Activated CD4-positive, alpha-beta T cell treated with anti-CD3 and anti-CD28 coated beads, Interleukin-2, Interleukin-4, amounts not matched to agents 100 ng/mL and 50 ng/mL, durations not matched to agents 16 hours and 8 hours (primary cell): ENCODE data around the gene FIBIN.
"Not testable (repeated sequence)": the region's sequence is repeated elsewhere in the genome, so short reads cannot be mapped to it uniquely, and the experiment has no call there.

Experiments used
- DNase-seq: peaks from one replicate; pipeline ENCODE4 v3.0.0-alpha.2; 2020; ENCODE audit warnings: low spot score

Gene FIBIN

DNA sequence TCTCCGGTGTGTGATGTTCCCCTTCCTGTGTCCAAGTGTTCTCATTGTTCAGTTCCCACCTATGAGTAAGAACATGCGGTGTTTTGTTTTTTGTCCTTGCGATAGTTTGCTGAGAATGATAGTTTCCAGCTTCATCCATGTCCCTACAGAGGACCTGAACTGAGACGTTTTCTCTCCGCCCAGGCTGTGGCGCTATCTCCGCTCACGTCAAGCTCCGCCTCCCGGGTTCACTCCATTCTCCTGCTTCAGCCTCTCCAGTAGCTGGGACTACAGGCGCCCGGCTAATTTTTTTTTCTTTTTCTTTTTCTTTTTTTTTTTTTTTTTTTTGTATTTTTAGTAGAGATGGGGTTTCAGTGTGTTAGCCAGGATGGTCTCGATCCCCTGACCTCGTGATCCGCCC lies 16.7 kb upstream of the FIBIN start:
- DNase-seq, result not testable (repeated sequence)

DNA sequence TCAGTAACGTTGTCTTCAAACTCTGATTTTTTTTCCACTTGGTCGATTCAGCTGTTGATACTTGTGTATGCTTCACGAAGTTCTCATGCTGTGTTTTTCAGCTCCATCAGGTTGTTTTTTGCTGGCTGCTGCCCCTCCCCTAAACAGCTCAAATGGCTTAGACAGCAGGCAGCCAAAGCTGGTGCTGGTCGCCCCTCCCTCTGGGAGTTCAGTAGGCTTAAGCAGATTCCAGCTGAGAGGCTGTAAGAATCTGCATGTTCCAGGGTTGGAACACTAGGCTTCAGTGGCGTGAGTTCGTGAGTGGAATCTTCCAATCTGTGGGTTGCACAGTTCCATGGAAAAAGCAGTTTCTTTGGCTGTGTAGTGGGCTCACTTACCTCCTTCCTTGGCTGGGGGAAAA lies 10.3 kb upstream of the FIBIN start:
- DNase-seq, result no peak

DNA sequence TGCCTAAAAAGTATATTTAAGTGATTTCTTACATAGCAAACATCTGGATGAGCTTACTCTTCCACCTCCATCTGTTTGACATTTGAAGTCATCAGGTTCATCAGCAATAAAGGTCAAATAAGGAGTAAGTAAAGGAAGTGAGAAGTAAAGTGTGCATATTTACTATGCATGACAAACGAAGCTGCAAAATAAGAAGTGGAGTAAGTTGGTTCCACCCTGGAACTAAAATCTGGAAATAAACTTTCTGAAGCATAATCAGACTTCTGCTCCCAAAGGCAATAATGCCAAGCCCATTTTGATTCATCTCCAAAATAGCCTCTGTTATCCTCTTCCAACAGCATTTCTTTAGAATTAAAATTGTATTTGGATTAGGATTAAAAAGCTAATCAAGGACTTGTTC lies 8.4 kb upstream of the FIBIN start:
- no peak for DNase-seq

DNA sequence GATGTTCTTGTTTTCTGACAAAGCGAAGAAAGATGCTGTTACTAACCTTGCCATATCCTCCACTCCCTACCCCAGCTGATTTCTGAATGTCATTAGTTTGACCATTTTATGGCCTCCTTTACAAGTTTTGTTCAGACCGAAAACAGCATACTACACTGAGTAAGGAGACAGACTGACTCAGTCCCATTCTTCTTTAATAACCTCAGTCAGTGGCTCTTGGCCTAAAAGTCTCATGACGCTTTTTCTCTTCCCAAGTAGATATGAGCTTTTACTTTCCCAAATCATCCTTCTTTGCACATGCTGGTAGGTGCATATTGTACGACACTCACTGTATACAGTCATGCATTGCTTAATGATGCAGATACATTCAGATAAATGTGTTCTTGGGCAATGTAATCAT lies 8.0 kb upstream of the FIBIN start:
- no peak for DNase-seq

DNA sequence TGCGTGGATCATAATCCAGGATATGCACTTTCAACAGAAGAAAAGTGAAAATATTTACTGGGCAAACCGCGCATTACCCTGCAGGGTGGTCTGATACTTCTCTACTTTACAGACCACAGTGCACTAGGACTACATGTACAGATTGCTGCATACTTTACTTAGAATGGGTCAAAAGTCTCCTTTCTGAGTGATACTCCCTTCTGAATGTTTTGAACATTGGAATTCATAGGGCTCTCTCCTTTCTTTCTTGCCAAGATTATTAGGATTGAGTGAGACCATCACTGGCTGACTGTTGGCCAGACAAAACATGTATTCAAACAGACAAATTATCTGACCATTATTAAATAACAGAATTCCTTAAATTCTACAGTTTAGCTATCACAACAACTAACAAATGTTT lies 6.6 kb upstream of the FIBIN start:
- no peak for DNase-seq

DNA sequence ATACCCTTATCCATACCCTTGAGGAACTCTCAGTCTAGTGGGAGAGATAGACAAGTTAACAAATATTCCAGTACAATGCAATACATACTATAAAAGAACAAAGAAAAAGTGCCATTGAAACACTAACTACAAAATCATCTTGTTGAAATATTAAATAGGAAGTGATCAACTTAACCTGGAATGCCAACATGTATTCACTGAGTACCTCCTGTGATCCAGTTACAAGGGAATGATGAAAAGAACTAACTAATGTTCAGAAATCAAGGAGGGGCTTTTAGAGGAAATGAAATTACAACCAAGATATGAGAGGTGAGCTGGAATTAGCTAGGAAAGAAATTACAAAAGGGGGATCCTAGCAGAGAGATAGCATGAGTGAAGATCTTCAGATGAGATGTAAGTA lies 6.2 kb upstream of the FIBIN start:
- no peak for DNase-seq

DNA sequence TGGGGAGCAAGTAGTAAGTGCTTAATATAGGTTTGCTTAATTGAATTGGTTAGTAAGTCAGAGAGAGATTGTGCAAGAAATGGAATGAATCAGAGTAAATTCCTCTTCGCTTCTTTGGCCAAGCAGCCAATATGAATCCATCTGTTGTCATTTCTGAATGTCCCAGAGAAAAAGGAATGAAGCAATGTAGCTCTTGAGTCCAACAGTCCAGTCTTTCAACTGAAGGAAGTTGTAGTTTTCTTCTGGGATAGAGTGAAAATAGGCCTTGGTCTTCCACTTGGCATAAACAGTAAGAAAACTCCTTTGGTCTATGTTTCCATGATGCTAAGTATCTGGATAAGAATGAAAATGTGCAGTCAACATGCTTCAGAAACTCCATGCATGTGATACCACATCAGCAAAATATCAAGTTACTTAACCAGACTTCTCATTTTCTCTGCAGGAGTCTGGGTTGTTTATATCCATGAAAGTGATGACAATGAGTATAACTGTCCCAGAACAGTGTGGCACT lies 1.8 kb upstream of the FIBIN start:
- DNase-seq, result no peak

DNA sequence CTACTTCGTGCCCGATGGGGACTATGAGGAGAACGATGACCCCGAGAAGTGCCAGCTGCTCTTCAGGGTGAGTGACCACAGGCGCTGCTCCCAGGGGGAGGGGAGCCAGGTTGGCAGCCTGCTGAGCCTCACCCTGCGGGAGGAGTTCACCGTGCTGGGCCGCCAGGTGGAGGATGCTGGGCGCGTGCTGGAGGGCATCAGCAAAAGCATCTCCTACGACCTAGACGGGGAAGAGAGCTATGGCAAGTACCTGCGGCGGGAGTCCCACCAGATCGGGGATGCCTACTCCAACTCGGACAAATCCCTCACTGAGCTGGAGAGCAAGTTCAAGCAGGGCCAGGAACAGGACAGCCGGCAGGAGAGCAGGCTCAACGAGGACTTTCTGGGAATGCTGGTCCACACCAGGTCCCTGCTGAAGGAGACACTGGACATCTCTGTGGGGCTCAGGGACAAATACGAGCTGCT lies 751 bp downstream of the FIBIN start:
- no peak for DNase-seq

DNA sequence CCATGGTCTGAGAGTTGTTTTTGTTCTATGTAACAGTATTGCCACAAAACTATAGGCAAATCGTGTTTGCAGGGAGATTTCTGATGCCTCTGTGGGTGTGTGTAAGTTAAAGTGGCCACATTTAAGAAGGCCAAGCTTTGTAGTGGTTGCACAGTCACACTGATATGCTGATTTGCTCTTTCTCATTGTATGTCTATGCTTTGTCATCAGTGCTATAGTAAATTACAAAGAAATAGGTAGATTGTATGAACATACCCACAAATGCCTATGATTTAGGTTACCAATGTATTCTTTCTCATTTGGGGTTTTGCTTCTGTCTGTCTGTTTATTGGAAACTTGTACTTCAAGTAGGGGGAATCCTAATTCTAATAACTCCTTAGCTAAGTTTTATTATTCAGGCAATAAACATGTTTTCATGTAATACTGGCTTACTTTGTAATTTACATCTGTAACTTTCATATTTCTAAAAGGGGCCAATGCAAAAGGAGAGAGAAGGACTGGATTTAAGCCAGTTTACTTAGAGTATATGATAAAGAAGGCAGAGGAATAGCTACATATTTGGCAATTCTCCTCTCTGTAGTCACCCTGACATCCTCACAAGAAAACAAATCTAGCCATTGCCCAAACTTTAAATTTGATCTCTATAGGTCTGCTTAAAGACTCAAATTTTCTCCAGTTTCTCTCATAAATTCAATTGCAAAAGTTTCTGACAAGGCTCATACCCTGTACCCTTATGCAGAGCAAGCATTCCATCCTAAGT lies 2.0 kb downstream of the FIBIN start:
- DNase-seq, result no peak

DNA sequence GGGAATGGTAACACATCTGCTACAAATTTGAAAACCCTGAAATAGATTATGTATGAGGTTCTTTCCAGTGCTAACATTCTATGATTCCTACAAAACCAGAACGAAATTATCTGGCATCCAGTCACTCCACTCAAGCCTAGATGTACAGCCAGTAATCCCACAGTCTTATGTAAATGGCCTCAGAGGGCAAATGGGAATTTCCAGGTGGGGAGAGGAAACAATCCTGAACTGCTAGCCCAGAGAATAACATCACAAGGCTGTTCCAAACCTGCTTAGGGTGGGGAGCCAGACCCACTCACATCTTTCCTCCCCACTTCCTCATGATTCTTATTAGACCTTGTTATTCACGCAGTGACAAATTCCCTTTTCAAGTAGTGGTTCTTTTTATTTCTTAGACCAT lies 3.5 kb downstream of the FIBIN start:
- DNase-seq, result no peak

DNA sequence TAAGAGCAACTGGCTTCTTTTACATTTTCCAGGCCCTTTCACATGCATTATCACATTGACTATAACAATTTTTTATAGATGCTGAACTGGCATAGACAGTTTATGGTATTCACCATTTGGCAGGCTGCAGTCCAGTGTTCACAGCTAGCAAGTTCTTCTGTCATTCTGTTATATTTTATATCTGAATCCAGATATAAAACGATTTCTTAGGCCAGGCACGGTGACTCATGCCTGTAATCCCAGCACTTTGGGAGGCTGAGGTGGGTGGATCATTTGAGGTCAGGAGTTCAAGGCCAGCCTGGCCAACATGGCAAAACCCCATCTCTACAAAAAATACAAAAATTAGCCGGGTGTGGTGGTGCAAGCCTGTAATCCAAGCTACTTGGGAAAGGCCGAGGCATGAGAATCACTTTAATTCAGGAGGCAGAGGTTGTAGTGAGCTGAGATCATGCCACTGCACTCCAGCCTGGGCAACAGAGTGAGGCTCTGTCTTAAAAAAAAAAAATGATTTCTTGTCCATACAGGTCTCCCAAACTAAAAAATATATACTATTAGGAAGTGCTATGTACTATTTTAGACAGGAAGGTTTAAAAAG lies 7.3 kb downstream of the FIBIN start:
- not testable (repeated sequence) for DNase-seq

DNA sequence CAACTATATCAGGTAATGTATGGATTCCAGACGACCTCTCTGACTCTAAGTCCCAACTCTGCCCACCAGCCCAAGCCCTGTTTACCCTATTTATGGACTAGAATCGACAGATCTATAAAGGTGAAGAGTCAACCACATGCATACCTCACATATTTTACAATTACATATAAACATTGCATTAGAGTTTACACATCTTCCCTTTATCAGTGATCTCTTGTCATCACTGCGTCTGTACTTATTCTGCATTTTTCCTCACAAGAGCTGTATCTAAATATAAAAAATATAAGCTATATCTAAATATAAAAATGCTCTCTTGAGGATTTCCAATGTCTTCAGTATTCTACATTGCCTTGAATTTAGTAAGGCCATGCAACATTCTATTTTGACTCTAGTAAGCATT lies 8.5 kb downstream of the FIBIN start:
- DNase-seq, result no peak

DNA sequence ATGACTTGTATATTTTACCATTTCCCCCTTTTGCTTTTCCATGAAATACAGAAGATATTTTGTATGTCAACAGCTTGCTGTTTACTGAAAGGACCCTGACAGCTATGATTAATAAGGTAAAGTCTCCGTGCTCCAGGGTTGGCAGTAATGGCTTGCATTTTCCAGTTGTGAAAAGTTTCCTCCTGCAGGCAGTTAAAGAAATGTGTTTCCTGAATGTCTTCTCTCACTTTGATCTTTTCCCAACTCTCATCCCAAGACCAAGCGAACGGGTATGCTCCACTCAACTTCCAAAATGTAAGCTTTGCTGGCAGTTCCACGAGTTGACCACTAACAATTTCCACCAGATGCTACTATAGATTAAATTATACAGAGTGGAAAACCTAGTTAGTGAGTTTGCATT lies 8.9 kb downstream of the FIBIN start:
- no peak for DNase-seq

DNA sequence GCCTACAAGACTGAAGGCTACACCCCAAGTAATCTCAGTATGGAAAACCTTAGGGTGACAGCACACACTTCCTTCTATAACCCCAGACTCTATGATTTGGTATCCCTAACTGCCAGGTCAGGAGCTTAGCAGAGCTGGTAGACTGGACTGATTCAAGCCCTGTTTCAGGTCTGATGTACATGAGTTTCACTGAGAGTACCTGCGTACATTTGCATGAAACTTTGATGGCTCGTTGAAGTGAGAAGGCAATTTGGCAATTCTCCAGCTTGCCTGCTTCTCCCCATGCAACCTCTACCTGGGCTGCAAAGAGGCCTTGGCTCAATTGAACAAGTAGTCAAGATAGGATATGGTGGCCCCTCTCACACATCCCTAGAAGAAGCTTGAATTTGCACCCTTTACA lies 10.2 kb downstream of the FIBIN start:
- DNase-seq, result no peak

DNA sequence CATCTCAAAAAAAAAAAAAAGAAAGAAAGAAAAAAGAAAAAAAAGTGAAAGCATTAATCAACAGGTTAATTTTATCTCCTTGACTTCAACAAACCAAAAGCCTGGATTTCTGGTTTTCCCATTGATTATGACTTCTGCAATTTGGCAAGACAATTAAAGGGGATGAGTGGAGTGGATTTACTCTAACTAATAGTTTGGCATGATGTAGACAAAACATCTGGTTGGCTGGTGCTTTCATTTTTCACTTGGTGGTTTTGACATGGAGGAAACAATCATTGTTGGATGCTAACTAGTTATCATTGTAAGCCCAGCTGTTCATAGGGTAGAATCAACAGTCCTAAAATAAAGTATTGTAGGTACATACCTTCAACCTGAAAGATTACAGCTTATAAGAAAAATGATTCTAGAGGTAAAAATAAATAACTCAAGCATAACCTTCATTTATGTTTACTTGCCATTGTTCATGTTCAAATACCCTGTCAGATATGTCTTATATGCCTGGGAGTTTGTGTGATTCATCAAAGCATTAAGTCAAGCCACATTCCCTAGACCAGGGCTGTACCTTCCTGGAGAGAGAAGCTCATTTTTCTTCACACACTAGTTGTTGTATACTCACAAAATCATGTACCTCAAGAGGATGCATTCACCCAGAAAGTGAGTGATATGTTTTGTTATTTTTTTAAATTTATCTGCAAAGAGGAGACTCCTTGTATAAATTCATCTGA lies 15.1 kb downstream of the FIBIN start:
- DNase-seq, result no peak

DNA sequence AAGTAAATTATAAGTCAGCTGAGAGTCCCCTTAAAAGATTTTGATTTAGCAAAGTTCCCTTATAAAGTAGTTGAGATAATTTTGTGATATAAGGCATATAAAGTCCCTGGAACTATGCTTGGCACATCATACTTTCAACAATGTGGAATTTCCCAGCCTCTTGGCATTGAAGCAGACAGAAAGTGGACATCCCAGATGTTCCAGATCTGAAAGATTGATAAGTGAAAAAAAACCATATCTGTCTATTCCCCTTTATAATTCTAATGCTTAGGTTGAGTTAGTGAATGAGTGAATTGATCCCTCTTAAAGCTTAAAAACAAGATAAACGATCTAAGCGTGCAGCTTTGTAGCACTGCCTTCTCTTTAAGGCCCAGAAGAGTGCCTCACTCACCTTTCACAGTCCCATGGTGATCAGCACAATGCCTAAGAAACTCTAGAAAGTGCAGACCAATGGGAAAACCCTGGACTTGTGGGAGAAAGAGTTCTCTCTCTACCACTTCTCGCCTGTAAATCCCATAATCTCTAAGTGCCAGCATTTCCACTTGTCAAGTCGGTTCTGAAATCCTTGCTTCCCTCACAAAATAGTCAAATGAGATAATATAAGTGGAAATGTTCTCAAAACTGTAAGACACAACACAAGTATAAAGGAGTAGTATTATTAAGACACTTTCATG lies 17.8 kb downstream of the FIBIN start:
- DNase-seq, result no peak

DNA sequence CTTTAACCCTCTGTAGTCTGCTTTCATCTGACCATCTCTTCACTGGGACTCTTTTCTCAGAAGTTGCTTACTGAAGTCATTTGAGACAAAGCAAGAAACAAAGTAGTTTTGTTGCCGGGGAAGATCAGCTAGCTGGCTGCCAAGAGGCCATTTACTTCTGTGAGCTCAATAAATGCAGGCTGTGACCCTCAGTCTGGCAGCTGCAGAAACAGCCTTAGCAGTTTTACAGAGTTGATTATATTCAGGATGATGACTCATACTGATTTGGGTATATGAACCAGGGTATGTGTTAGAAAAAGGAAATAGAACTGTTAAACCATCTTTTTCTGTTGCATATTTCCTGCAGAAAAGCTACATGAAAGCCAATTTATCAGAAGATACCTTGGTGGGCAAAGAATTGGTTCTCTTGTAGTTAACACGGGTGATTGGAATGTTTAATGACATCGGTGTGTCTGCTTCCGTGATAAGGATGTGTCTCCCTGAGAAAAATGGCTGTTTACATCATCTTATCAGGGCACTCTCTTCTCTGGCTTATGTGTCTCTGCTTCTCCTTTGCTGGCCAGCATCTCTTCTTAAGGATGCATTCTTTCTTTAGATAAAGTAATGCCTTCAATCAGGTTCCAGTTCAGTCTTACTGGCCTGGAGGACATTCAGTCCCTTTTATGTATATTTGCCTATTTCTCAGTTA lies 18.5 kb downstream of the FIBIN start:
- no peak for DNase-seq

DNA sequence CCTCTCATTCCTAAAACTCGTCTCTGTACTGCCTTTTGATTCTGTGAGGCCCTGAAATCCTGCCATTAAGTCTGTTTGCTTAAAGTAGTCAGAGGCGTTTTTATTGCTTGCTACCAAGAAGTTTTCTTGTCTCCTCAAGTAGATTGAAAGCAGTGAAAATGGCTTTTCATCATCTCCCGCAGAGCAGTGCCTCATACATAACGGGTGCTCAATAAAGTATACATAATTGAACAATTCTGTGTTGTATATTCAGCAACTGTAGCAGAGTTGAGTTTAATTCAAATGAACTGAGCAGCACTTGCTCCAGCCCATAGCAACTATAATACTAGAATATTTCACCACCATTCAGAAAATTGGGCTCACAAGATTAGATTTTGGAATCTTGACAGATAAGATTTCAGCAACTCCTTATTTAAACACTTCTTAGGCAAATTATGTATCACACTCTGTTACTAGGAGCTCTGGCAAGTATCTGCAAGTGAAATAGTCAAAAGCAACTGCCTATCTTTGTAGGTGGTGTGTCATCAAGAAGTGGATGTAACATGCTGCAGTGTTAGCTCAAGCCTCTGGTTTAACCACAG lies 20.0 kb downstream of the FIBIN start:
- no peak for DNase-seq

DNA sequence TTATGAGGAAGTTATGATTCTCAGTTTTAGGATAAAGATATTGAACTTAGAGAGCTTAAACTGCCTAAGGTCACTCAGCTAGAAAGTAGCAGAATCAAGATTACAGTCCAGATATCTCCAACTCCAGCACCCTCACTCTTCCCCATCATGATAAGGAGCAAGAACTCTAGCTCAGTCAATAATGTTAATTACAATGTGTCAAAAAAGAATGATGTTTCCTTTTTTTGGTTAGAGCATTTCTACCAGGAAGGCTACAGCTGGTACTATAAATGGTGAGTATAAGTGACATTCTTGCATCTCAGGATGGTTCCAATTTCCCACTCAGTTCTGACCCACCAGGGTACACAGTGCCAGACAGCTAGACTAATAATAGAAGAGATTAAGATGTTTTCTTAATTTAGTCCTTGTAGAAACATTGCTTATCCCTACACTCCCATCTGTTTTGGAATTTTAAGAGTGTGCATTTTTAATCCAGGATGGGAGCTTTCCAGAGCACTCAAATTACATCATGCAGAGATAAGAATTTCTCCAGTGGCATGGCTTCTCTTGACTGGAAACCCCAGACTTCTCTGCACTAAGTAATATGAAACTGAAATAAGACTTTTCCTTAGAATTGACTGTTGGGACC lies 25.1 kb downstream of the FIBIN start:
- no peak for DNase-seq

DNA sequence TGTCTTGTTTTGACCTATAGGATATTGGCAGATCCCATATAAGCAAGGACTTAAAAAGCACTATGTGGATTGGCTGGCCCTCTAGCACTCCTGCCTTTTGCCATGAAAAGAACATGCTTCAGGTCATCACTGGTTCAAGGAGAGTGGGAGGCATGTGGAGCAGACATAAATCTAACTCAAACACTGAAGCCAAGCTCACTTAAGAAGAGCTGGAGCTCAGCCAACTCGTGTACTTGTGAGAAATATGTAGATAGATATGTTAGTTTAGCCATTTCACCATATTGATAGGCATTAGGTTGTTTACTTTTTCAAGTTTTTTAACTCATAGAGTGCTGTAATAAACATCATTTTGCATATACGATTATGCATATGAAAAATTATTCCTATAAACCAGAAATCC lies 26.8 kb downstream of the FIBIN start:
- DNase-seq, result no peak

DNA sequence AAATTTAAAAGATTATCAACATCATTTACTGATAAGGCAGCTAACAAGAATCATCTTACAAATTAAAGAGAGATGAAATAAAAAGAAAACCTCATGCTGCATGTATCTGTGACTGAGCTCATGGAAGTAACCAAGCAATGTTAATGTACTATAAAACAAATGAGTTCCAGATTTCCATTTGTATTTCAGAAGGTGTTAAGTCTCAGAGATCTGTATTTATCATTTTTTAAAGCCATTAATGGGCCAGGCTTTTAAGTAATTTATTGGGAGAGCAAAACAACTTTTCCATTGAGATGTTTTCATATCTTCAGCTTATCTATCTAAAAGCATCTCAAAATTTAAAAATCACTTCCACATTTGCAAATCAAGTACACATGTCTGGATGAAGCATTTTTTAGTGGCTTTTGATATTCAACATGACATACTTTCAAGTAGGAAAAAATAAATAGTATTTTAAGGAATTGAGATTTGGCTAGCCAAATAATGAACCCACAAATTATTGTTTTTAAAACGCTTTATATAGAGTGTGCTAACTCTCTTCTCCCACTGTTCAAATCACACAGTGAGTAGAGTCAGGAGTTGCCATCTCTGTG lies 28.8 kb downstream of the FIBIN start:
- no peak for DNase-seq
